ENCODE data around the gene DDX42. TPM values are rescaled to one million over a fixed set of nuclear protein-coding genes. Genes with fewer than 3 reads are reported as not detected.

The DDX42 gene
- total and polyA plus RNA-seq, 2 of the 13 experiments (the other 11 are each of a cell fraction or from before 2014, with no cell fraction given) = 87.2 to 92.9 TPM

- TF ChIP-seq REXO4 (CRISPR knock-in tag; IDR thresholded peaks at IDR 0.05; ENCODE audit: borderline replicate concordance) (no peak), DBP (CRISPR knock-in tag; IDR thresholded peaks at IDR 0.05; ENCODE audit: not compliant biosample characterization) (no peak), MTF2 (CRISPR knock-in tag; IDR thresholded peaks at IDR 0.05; ENCODE audit: borderline replicate concordance) (0 out of 2 replicates have a peak, but pooled peaks have one; percentile 35), SAP130 (CRISPR knock-in tag; IDR thresholded peaks at IDR 0.05; ENCODE audit: low read depth) (peak; percentile 60; the same call in 1 of the 2 replicates), ZNF773 (CRISPR knock-in tag; IDR thresholded peaks at IDR 0.05; ENCODE audit: borderline replicate concordance) (no peak), ZNF431 (CRISPR knock-in tag; IDR thresholded peaks at IDR 0.05; ENCODE audit: borderline replicate concordance, low read depth) (no peak; the same call in 1 of the 2 replicates), FOXP1 (IDR thresholded peaks at IDR 0.05) (no peak), FOXP1 (CRISPR knock-in tag; IDR thresholded peaks at IDR 0.05) (peak; percentile 10; the same call in 1 of the 2 replicates), TBX2 (CRISPR knock-in tag; IDR thresholded peaks at IDR 0.05; ENCODE audit: borderline replicate concordance) (peak; percentile 71), HNF4A (CRISPR knock-in tag; IDR thresholded peaks at IDR 0.05) (peak; percentile 90), NCOA2 (CRISPR knock-in tag; IDR thresholded peaks at IDR 0.05) (peak; percentile 47; the same call in 1 of the 2 replicates), BRD4 (CRISPR knock-in tag; IDR thresholded peaks at IDR 0.05) (no peak), BCL3 (CRISPR knock-in tag; IDR thresholded peaks at IDR 0.05) (peak; percentile 46; the same call in 1 of the 2 replicates), TEAD3 (CRISPR knock-in tag; optimal IDR thresholded peaks at IDR 0.05; ENCODE audit: borderline replicate concordance) (peak; percentile 23), TCF7 (IDR thresholded peaks at IDR 0.05; ENCODE audit: low read depth) (peak; percentile 32; the same call in 1 of the 2 replicates)
- TF ChIP-seq, protein P1, sequence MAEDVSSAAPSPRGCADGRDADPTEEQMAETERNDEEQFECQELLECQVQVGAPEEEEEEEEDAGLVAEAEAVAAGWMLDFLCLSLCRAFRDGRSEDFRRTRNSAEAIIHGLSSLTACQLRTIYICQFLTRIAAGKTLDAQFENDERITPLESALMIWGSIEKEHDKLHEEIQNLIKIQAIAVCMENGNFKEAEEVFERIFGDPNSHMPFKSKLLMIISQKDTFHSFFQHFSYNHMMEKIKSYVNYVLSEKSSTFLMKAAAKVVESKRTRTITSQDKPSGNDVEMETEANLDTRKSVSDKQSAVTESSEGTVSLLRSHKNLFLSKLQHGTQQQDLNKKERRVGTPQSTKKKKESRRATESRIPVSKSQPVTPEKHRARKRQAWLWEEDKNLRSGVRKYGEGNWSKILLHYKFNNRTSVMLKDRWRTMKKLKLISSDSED (CRISPR knock-in tag; IDR thresholded peaks at IDR 0.05) = no peak
- TF ChIP-seq, protein P2, sequence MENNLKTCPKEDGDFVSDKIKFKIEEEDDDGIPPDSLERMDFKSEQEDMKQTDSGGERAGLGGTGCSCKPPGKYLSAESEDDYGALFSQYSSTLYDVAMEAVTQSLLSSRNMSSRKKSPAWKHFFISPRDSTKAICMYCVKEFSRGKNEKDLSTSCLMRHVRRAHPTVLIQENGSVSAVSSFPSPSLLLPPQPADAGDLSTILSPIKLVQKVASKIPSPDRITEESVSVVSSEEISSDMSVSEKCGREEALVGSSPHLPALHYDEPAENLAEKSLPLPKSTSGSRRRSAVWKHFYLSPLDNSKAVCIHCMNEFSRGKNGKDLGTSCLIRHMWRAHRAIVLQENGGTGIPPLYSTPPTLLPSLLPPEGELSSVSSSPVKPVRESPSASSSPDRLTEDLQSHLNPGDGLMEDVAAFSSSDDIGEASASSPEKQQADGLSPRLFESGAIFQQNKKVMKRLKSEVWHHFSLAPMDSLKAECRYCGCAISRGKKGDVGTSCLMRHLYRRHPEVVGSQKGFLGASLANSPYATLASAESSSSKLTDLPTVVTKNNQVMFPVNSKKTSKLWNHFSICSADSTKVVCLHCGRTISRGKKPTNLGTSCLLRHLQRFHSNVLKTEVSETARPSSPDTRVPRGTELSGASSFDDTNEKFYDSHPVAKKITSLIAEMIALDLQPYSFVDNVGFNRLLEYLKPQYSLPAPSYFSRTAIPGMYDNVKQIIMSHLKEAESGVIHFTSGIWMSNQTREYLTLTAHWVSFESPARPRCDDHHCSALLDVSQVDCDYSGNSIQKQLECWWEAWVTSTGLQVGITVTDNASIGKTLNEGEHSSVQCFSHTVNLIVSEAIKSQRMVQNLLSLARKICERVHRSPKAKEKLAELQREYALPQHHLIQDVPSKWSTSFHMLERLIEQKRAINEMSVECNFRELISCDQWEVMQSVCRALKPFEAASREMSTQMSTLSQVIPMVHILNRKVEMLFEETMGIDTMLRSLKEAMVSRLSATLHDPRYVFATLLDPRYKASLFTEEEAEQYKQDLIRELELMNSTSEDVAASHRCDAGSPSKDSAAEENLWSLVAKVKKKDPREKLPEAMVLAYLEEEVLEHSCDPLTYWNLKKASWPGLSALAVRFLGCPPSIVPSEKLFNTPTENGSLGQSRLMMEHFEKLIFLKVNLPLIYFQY (CRISPR knock-in tag; IDR thresholded peaks at IDR 0.05; ENCODE audit: borderline replicate concordance) = no peak; the same call in 1 of the 2 replicates
- TF ChIP-seq, protein P3, sequence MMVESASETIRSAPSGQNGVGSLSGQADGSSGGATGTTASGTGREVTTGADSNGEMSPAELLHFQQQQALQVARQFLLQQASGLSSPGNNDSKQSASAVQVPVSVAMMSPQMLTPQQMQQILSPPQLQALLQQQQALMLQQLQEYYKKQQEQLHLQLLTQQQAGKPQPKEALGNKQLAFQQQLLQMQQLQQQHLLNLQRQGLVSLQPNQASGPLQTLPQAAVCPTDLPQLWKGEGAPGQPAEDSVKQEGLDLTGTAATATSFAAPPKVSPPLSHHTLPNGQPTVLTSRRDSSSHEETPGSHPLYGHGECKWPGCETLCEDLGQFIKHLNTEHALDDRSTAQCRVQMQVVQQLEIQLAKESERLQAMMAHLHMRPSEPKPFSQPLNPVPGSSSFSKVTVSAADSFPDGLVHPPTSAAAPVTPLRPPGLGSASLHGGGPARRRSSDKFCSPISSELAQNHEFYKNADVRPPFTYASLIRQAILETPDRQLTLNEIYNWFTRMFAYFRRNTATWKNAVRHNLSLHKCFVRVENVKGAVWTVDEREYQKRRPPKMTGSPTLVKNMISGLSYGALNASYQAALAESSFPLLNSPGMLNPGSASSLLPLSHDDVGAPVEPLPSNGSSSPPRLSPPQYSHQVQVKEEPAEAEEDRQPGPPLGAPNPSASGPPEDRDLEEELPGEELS (CRISPR knock-in tag; IDR thresholded peaks at IDR 0.05) = no peak; the same call in 1 of the 2 replicates
Observed at GRCh38 chr17:63854709-63855108, 80.7 kb downstream of the DDX42 start (continued).
